Measurements from ENCODE around the gene NR5A1. TPM values are rescaled to one million over a fixed set of nuclear protein-coding genes. Genes with fewer than 3 reads are reported as not detected.

The NR5A1 gene
- total RNA-seq, 4 donors from 2014 or later: 0.17 TPM; not detected in 3

- H3K9me3 ChIP-seq: peaks cover 0 to 18% (median 2%) of the 10 kb centered on the region in 4 donors
- H3K27me3 ChIP-seq: peaks cover 0 to 40% (median 0%) of the 10 kb centered on the region in 4 donors
- intact Hi-C loops (cut with DNase I): no loop called here
- no peaks in the 10 kb centered on the region for H3K36me3 ChIP-seq
- no peaks in the 10 kb centered on the region for H3K4me1 ChIP-seq
- no peak for DNase-seq (ENCODE audit: extremely low spot score)
- no peak for TF ChIP-seq CTCF (IDR thresholded peaks at IDR 0.05)
- no peak for TF ChIP-seq EP300 (IDR thresholded peaks at IDR 0.05)
- TF ChIP-seq POLR2AphosphoS5 (IDR thresholded peaks at IDR 0.05): no peak
- TF ChIP-seq POLR2A (IDR thresholded peaks at IDR 0.05; ENCODE audit: low read depth): no peak
- no peak overlapping the region for H3K4me3 ChIP-seq
- 79% methylated on average over 6 of the region's 6 CpGs for WGBS
- no peak overlapping the region for H3K27ac ChIP-seq (replicated peaks in 1 of 4)
These were observed 67.4 kb downstream of the NR5A1 start for GRCh38 chr9:124439686-124440243.

- DNase-seq (ENCODE audit: extremely low spot score): no peak
- Histone ChIP-seq H3K36me3 (no peaks in the 10 kb centered on the region), H3K4me3 (no peak overlapping the region), H3K27ac (replicated peaks in 1 of 4) (no peak overlapping the region), H3K27me3 (peaks cover 0 to 40% (median 0%) of the 10 kb centered on the region in 4 donors), H3K9me3 (peaks cover 0 to 18% (median 2%) of the 10 kb centered on the region in 4 donors), H3K4me1 (no peaks in the 10 kb centered on the region)
- intact Hi-C loops (cut with DNase I): no loop called here
- TF ChIP-seq POLR2A (IDR thresholded peaks at IDR 0.05; ENCODE audit: low read depth): no peak
- no peak for TF ChIP-seq CTCF (IDR thresholded peaks at IDR 0.05)
- no peak for TF ChIP-seq POLR2AphosphoS5 (IDR thresholded peaks at IDR 0.05)
- TF ChIP-seq EP300 (IDR thresholded peaks at IDR 0.05): no peak
- 80% methylated on average over 1 of the region's 1 CpG for WGBS
These were observed 68.1 kb downstream of the NR5A1 start for GRCh38 chr9:124439086-124439485.

GRCh38 chr9:124438091-124438490, 69.1 kb downstream of the NR5A1 start:
- no peak overlapping the region for H3K27ac ChIP-seq (replicated peaks in 1 of 4)
- TF ChIP-seq EP300 (IDR thresholded peaks at IDR 0.05) (no peak), POLR2AphosphoS5 (IDR thresholded peaks at IDR 0.05) (no peak), POLR2A (IDR thresholded peaks at IDR 0.05; ENCODE audit: low read depth) (no peak), CTCF (IDR thresholded peaks at IDR 0.05) (no peak)
- H3K4me3 ChIP-seq: no peak overlapping the region
- H3K4me1 ChIP-seq: no peaks in the 10 kb centered on the region
- no peaks in the 10 kb centered on the region for H3K36me3 ChIP-seq
- H3K9me3 ChIP-seq: peaks cover 0 to 18% (median 2%) of the 10 kb centered on the region in 4 donors
- no peak for DNase-seq (ENCODE audit: extremely low spot score)
- H3K27me3 ChIP-seq: peaks cover 0 to 40% (median 0%) of the 10 kb centered on the region in 4 donors
- intact Hi-C loops (cut with DNase I): no loop called here
- 76% methylated on average over 9 of the region's 9 CpGs for WGBS

GRCh38 chr9:124437086-124437485, 70.1 kb downstream of the NR5A1 start:
- peaks cover 0 to 46% (median 0%) of the 10 kb centered on the region in 4 donors for H3K27me3 ChIP-seq
- intact Hi-C loops (cut with DNase I): no loop called here
- H3K36me3 ChIP-seq: no peaks in the 10 kb centered on the region
- DNase-seq (ENCODE audit: extremely low spot score): no peak
- H3K4me3 ChIP-seq: no peak overlapping the region
- 100% methylated on average over 3 of the region's 3 CpGs for WGBS
- H3K4me1 ChIP-seq: no peaks in the 10 kb centered on the region
- no peak for TF ChIP-seq POLR2A (IDR thresholded peaks at IDR 0.05; ENCODE audit: low read depth)
- no peak for TF ChIP-seq CTCF (IDR thresholded peaks at IDR 0.05)
- no peak for TF ChIP-seq EP300 (IDR thresholded peaks at IDR 0.05)
- TF ChIP-seq POLR2AphosphoS5 (IDR thresholded peaks at IDR 0.05): no peak
- peaks cover 0 to 11% (median 0%) of the 10 kb centered on the region in 4 donors for H3K9me3 ChIP-seq
- H3K27ac ChIP-seq (replicated peaks in 1 of 4): no peak overlapping the region

GRCh38 chr9:124436320-124436719, 70.9 kb downstream of the NR5A1 start:
- no peak for DNase-seq (ENCODE audit: extremely low spot score)
- Histone ChIP-seq H3K27ac (replicated peaks in 1 of 4) (no peak overlapping the region), H3K36me3 (no peaks in the 10 kb centered on the region), H3K27me3 (peaks cover 0 to 48% (median 0%) of the 10 kb centered on the region in 4 donors), H3K4me1 (no peaks in the 10 kb centered on the region), H3K9me3 (peaks cover 0 to 11% (median 0%) of the 10 kb centered on the region in 4 donors), H3K4me3 (no peak overlapping the region)
- TF ChIP-seq EP300 (IDR thresholded peaks at IDR 0.05) (no peak), POLR2A (IDR thresholded peaks at IDR 0.05; ENCODE audit: low read depth) (no peak), POLR2AphosphoS5 (IDR thresholded peaks at IDR 0.05) (no peak), CTCF (IDR thresholded peaks at IDR 0.05) (no peak)
- intact Hi-C loops (cut with DNase I): no loop called here

Measured in esophagus muscularis mucosa (tissue), 4 donors.